HG02610 (cell line): ENCODE measurements around the gene RFXANK.
"Not testable (repeated sequence)": the region's sequence is repeated elsewhere in the genome, so short reads cannot be mapped to it uniquely, and the experiment has no call there.

Experiments used
- ATAC-seq: cut with Tn5 transposase; IDR thresholded peaks from one replicate; pipeline ENCODE4 v1.9.1; 2021; ENCODE audit warnings: mild to moderate bottlenecking, moderate library complexity; ENCODE audit not compliant: unreplicated experiment

Gene RFXANK

DNA sequence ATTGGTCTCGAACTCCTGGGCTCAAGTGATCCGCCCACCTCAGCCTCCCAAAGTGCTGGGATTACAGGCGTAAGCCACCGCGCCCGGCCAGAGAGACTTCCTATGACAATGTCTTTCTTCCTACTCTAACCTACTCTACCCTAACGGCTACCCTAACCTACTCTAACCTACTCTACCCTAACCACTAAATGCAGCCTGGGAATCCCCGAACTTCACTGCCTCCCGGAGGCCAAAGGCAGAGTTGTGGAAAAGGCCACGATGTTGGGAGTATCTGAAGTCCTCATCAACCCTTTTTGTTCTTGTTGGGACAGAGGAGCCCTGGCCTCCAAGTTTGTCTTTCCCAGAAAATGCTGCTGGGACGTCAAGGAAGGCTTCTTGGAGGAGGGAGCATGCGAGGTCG lies 12.1 kb downstream of the RFXANK start:
- ATAC-seq, result no peak

DNA sequence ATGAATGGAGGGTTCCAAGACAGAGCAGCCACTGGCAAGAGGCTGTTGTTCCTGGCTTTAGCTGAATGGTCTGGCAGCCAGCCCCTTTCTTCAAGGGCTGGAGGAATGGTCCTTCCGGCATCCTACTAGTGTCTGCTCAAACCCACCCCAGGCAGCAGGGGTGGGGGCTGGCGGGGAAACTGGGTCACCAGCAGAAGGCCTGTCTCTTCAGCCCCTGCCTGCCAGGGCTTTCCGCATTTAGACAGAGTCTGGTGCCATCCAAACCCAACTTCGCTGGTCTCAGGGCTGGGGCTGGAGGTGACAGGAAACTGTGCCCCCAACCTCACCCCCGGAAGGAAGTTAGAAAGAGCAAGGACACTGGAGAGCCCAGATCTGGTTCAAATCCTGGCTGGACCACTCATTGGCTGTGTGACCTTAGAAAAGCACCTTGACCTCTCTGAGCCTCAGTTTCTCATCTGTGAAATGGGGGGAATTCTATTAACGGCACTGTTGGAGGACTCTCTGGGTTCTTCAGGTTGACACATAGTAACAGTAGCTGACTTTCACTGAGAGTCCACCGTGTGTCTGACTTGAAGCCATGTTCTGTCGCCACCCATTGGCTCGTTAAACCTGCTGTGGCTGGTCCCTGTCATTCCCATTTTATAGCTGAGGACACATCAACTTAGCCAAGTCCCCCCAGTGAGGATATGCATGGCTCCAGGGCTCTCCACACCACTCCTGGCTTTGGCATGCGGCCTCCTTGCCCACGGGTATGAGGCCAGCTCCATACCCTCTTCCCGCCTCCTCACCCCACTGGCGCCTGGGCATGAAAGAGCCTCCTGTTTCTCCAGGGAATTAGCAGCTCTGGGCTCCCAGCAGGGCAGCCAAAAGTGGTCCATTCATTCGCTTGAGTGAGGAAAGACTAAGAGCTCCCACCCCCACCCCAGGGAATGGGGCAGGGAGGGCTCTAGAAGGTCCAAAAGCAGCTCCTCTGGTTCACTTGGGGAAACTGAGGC lies 13.7 kb downstream of the RFXANK start:
- ATAC-seq, result no peak

DNA sequence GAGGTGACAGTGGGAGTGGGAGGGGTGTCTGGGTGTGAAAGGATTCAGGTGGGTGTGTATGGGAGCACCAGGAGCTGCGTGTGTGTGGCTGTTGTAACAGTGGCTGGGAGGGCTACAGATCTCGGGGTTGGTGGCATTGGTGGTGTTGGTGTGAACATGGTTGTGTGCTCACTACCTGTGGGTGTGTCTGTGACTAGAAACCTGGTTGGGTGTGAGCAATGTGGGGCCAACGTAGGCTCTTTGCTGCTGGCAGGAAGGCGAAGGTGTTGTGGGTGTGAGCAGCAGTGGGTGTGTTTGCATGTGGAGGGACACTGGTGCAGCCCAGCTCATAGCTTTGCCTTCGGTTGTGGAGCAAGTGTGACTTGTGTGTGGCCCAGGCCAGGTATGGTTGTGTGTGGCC lies 14.9 kb downstream of the RFXANK start:
- no peak for ATAC-seq

DNA sequence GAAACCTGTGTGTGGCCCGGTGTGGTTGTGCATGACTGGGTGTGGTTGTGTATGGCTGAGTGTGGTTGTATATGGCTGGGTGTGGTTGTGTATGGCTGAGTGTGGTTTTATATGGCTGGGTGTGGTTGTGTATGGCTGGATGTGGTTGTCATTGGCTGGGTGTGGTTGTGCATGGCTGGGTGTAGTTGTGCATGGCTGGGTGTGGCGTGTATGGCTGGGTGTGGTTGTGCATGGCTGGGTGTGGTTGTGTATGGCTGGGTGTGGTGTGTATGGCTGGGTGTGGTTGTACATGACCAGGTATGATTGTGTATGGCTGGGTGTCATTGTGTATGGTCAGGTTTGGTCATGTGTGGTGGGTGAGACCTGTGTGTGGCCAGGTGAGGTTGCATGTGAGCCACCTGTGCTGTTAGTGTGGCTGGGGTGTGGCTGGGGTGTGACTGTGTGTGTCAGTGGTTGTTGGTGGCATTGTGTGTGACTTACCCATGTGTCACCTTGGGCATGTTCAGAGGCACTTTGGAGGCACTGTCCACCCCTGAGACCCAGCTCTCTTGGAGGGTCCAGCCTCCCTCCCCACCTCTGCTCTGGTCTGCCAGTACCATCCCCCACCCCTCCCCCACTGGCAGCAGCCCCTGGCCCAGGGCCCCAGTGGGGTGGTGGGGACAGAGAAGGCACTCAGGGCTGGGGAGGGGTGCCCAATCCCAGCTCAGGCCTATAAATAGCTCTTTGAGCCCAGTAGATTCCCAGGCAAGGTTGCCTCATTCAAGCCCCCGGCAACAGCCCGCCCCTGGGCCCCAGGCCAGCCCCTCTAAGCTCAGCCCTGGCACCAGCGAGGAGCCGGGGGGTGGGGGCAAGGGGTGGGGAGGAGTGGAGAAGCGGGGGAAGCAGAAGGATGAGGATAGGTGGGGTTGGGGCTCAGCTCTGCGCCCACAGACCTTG lies 15.8 kb downstream of the RFXANK start:
- no peak for ATAC-seq

DNA sequence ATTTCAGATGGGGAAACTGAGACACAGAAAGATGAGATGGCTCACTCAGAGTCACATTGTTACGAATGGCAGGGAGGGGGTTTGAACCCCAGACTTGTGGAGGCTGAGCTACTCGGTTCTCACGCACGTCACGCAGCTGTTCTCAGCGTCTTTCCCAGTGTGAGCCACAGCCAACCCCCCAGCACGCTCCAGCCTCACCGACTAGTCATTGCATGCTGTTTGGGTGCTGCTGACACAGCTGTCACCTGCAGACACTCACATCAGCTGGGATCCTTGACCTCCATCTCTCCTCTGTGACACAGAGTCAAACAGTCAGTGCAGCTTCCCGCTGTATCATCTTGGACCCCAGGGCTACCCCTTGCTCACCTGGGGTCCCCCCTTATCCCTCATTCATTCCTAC lies 17.3 kb downstream of the RFXANK start:
- no peak for ATAC-seq

DNA sequence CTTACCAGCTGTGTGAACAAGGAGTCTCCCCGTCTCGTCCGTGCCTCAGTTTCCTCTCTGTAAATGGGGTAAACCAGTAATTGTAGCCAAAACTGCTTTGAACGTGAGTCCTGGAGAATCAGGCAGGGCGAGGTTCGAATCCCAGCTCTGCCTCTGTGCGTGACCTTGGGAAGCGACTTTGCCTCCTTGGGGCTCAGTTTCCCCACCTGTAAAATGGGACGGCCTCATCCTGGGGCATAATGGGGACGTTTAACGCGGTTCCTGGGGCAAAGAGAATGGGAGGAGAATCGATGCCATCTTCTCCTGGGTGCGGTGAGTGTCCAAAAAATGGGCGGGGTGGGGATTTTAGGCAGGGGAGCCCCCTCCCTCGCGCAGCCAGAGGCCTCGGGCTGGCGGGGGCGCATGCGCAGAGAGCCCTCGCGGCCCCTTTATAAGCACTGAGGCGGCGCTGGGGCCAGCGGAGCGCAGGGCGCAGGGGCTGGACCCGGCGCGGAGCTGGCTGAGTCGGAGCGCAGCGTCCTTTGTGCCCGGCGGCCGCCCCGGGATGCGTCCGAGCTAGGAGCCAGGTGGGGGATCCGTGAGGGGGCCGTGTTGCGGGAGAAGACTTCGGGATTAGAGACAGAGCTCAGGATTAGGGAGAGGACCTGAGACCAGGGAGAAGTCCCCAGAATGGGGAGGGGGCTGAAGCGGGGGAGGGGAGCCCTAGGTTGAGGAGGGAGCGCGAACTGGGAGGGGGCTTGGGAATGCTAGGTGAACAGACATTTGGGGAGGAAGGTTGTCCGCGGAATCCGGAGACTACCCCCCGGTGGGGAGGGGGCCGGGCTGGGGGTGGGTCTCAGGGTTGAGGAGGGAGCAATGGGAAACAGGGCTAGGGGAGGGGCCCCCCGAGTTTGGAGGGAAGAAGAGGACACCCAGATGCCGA lies 19.7 kb downstream of the RFXANK start, which contains the start of gene NCAN:
TSS of gene NCAN (plus strand) at position 460 of the 922 bp plus-strand sequence. CDS start 4,996 bp downstream, outside the sequence.
- ATAC-seq, result no peak

DNA sequence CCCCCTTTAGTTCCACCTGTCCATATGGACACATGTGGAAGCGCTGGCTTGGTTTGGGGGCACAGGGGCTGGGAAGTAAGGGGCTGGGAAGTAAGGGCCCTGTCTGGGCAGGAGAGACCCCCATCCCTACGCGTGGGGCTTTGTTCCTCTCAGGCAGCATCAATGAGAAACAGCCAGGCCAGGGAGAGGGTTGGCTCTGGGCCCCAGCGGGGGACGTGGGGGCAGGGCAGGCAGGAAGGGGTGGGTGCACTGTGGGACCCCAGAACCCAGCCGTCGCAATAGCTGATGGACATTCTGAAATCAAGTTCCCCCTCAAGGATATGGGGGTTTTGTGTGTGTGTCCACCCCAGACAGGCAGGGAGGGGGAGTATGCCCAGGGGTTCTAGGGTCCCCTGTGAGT lies 20.9 kb downstream of the RFXANK start:
- ATAC-seq, result no peak

DNA sequence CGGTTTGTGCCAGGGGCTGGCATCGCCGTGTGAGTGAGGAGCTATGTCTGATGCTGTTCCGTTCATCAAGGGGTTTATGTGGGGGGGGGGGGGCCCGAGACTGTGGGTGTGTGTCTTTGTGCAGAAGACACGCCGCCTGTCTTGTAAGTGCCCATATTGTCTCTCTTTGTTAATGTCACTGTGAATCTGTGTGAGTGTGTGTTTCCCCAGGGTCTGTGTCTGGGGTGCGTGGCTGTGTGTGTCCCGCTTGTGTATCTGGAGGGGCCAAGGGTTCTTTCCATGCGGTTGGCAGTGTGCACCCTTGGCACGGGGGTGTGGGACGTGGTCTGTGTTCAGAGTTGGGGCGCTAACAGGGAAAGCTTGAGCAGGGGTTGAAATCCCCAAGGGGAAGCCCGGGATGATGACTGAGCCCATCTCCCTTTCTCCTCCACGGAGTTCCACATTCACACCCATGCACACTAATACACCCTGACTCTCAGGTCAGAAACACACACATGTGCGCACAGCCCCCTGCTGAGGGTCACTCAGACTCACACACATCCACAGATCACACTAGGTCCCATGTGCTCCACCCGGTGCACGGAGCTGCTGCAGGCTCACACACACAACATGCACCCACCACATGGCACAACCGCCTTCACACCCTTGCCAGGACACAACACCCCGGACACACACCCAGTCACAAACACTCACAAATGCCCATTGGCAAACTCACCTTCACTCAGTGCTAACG lies 21.5 kb downstream of the RFXANK start:
- ATAC-seq, result no peak

DNA sequence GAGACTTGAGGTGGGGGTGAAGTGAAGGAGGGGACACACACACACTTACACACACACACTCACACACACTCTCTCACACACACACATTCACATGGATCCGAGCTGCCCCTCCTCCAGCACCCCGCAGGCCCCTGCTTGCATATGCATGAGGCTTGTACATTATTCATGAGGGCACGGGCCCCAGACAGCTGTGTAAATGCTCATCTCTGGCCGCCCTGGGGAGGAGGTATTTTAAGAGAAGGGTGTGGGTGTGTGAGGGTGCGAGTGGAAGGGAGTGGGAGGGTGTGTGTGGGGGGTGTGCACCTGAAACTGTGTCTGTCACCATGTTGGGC lies 22.1 kb downstream of the RFXANK start:
- ATAC-seq, result no peak

DNA sequence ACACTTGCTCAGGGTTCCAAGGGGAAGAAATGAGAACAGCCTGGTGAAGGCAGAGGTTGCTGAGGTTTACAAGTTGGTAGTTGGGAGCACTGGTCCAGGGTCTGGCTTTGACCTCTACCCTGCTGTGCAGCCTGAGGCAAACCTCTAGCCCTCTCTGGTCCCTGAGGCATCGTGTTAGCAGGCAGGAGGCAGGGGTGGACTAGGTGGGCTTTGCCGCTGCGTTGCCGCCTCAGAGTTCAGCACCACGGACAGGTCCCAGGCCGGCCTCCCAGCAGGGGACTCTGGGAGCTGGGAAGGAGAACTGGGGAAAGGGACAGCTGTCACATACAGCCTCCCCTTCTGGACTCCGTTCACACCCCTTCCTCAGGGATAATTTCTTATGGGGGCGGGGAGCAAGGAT lies 22.8 kb downstream of the RFXANK start:
- no peak for ATAC-seq

DNA sequence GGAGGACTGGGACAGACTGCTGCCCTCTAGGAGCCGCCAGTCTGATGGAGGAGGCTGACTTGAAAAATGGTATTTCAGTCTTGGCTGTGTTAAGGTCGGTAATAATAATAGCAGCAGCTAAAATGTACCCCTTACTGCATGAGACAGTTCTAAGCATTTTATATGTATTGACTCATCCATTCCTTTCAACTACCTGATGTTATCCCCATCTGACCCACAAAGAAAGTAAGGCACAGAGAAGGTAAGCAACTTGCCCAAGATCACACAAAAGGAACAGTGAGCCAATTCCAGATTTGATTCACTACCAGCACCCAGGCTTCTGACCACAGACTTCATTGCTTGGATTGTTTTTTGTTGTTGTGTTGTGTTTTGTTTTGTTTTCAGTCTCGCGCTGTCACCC lies 23.7 kb downstream of the RFXANK start:
- ATAC-seq, result no peak

DNA sequence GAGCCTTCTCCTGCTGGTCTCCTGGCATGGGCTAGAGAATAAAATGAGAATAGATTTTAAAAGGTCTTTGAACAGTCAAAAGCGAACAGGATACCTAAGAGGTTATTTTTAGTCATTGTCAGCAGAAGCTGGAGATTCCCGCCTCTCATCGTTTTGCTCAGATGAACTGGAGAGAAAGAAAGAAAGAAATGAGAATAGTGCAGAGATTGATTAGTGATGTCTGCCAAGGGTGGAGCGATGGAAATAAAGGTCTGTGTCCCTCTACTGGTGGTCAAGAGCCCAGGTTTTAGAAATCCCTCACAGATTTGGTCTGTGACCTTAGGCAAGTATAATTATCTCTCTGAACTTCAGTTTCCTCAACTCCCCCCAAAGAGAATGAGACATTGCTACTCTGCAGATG lies 25.0 kb downstream of the RFXANK start:
- ATAC-seq, result no peak

DNA sequence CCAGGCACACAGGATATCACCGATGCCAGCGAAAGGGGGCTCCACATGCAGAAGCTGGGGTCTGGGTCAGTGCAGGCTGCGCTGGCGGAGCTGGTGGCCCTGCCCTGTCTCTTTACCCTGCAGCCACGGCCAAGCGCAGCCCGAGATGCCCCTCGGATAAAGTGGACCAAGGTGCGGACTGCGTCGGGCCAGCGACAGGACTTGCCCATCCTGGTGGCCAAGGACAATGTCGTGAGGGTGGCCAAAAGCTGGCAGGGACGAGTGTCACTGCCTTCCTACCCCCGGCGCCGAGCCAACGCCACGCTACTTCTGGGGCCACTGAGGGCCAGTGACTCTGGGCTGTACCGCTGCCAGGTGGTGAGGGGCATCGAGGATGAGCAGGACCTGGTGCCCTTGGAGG lies 26.9 kb downstream of the RFXANK start:
- ATAC-seq, result no peak

DNA sequence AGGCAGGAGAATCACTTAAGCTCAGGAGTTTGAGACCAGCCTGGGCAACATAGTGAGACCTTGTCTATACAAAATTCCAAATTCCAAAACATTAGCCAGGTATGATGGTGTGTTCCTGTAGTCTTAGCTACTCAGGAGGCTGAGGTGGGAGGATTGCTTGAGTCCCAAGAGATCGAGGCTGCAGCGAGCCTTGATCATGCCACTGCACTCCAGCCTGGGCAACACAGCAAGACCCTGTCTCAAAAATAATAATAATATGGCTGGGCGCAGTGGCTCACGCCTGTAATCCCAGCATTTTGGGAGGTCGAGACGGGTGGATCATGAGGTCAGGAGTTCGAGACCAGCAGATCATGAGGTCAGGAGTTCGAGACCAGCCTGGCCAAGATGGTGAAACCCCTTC lies 28.9 kb downstream of the RFXANK start:
- ATAC-seq, result not testable (repeated sequence)

DNA sequence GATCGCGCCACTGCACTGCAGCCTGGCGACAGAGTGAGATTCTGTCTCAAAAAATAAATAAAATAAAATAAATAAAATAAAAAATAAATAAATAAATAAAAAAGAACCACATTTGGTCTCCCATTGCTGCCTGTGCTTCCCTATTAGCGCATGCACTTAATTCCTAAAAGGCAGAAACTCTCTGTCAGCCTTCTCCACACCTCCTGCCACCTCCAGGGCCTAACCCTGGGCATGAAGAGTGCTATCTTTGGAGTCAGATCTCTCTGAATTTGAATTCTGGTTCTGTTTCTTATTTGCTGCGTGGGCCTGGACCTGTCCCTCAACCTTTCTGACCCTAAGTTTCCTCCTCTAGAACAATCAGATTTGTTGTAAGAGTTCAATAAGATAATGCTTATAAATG lies 31.0 kb downstream of the RFXANK start:
- ATAC-seq, result no peak

DNA sequence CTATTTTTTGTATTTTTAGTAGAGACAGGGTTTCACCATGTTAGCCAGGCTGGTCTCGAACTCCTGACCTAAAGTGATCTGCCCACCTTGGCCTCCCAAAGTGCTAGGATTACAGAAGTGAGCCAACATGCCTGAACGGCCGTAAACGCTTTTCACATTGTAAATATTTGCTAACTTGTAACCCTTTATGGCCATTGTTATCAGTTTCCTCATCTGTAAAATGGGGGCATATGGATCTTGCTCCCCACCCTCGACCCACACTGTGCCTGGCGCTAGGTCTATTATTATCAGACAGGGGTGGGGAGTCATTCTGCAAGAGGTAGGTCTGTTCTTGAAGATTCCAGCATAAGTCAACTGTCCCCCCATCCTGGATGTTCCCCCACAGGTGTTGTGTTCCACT lies 31.6 kb downstream of the RFXANK start:
- ATAC-seq, result no peak

DNA sequence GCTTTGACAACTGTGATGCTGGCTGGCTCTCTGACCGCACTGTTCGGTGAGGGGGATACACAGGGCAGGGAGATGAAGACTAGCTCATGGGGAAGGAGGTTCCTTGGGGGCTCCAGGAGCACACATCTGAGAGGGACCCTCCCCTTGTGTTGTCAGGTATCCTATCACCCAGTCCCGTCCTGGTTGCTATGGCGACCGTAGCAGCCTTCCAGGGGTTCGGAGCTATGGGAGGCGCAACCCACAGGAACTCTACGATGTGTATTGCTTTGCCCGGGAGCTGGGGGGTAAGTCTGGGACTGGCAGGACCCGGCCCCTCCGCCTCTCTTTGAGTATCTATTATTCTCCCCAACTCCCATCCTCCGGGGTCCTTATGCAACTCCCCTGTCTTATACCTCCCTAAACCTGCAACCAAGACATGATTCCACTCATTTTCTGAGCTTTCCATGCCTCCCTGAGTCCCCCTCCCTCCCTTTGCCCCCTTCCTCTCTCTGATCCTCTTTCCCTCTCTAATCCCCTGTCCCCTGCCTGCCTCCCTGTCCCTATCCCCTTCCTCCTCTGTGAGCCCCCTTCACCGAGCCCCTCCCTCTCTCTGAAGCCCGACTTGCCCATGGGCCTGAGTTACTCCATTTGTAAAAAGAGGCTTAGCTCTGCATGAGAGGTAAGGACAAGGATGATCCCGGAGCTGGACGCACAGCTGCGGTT lies 32.2 kb downstream of the RFXANK start:
- ATAC-seq, result no peak

DNA sequence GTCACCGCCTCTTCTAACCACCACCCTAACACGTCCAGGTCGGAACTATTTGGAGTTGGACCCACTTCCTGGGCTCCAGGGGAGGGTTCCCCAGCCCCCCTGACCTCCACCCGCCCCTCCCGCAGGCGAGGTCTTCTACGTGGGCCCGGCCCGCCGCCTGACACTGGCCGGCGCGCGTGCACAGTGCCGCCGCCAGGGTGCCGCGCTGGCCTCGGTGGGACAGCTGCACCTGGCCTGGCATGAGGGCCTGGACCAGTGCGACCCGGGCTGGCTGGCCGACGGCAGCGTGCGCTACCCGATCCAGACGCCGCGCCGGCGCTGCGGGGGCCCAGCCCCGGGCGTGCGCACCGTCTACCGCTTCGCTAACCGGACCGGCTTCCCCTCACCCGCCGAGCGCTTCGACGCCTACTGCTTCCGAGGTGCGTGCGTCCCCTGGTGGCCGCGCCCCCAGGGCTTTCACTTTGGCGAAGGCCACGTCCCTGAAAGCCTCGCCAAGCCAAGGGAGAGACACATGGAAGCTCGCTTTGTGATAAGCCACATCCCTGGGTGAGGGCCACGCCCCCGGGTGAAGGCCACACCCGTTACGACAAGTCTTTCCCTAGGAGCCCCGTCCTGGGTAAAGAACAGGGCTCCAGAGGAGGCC lies 32.9 kb downstream of the RFXANK start:
- no peak for ATAC-seq

DNA sequence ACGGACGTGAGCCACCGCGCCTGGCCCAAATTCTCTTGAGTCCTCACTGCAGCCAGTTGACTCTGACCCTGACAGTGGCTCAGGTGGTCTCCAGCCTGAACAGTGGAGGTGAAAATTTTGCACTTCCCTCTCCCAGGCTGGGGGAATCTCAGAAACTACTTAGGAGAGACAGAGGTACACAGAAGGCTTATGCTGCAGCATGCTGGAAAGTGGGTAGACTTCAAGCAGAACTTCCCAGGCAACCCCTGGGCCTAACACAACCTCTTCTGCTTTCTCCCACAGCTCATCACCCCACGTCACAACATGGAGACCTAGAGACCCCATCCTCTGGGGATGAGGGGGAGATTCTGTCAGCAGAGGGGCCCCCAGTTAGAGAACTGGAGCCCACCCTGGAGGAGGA lies 34.1 kb downstream of the RFXANK start:
- no peak for ATAC-seq
